Colon (tissue), 2 donors: Measurements from ENCODE around the gene GGT6.

ENCODE experiments used
- FAIRE-seq: peaks from 2 replicates; lab custom pipeline; 2012; peaks lifted over from hg19 to GRCh38; lab: Jason Lieb, UNC
- donor health status: control.
- donor health status: control.

The GGT6 gene

DNA sequence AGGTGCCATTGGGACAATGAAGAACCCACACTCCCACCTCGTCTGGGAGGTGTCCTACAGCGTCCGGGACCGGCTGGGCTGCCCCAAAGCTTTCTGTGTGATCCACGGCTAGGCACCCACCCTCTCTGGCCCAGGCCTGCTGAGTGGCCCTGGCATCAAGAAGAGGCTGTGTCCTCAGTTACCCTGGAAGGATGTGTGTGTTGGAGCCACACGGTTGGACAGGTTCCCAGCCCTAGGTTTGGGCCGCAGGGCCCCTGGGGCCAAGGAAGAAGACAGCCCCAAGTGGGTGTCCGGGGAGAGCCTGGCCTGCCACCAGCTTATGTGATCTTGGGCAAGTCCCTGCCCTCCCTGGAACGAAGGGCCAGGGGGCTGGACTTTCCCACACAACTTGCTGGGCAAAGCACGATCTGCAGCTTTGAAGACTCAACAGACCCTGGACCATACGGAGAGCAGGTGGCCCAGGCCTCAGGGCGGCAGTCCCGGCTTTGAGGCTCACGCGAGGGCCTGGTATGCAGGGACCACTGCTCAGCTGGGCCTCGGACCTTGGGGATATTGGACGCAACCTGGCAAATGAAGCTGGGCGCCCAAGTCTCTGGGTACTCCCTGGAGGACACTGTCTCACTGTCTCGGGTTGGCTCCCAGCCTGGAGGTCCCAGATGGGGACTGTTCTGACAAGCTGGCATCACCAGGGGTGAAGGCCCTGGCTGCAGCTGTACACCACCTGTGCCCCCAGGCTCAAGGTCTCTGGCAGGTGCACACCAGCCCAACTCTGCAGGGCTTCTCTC is 22.7 kb downstream of the GGT6 start:
- no peak for FAIRE-seq

DNA sequence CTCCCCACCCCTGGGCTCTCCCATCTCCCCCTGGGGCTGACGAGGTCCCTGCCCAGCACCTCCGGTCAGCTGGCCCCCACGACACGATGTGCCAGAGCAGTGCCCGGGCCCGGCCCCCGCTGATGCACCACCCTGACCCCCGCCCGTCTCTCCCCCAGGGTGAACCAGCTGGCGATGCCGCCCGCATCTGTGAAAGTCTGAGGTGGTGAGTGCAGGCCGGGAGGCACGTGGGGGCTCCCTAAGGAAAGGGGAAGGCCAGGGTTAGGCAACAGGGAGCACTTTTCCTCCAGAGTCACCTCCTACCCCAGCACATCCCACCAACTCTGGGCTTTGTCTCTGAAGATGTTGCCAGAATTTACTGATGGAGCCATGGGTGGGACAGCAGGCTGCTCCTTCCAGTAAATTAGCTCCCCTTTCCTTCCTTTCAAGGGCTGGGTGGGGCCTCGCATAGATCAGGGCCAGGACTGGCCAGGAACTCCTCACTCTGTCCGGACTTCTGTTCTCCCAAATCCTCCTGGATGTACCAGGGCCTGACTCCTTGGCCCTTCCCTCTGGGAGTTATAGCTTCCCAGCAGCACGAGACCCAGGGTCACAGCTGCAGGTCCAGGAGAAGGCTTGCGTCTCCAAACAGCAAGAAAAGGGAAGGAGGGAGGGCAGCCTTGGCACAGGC is 23.5 kb downstream of the GGT6 start:
- no peak for FAIRE-seq

DNA sequence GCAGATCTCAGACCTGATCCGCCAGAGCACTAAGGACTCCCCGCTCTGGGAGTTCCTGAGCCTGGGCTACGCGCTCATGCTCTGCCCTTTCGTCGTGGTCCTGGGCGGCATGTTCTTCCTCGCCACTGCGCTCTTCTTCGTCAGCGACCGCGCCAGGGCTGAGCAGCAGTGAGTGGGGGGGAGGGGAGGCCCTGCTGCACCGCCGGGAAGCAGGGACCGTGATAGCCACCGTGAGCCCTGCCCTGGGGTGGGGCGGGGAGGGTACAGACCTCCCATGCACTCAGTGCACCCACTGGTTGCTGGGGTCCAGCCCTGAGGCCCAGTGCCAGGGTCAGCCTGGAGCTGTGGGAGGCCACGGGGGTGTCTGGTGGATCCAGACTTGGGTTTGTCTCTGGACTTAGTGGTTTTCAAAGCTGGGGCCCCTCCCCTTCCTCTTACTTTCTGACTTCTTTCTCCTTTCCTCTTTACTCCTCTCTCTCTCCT is 24.1 kb downstream of the GGT6 start:
- FAIRE-seq: no peak

DNA sequence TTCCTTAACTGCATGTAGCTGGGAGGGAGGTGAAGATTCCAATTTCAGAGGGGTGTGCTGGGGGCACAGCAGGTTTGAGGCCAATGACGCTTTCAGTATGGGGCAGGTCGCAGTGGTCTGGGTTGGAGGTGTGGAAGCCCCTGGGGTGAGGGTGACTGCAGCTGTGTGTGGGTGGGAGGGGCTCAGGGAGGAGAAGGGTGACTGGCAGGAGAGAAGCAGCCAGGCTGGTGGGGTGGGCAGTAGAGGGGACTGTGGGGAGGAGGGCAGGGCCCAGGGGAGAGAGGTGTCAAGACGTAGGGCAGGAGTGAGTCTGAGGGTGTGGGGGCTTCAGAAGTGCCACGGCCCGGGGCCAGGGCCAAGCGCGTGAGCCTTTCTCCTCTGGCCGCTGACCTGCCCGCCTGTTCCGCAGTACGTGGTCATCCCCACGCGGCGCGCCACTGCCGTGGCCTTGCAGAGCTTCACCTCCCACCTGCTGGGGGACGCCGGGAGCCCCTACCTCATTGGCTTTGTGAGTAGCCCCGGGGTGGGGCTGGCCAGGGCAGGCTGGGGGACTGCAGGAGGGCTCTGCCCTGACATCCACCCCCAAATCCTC is 24.6 kb downstream of the GGT6 start:
- FAIRE-seq: no peak

DNA sequence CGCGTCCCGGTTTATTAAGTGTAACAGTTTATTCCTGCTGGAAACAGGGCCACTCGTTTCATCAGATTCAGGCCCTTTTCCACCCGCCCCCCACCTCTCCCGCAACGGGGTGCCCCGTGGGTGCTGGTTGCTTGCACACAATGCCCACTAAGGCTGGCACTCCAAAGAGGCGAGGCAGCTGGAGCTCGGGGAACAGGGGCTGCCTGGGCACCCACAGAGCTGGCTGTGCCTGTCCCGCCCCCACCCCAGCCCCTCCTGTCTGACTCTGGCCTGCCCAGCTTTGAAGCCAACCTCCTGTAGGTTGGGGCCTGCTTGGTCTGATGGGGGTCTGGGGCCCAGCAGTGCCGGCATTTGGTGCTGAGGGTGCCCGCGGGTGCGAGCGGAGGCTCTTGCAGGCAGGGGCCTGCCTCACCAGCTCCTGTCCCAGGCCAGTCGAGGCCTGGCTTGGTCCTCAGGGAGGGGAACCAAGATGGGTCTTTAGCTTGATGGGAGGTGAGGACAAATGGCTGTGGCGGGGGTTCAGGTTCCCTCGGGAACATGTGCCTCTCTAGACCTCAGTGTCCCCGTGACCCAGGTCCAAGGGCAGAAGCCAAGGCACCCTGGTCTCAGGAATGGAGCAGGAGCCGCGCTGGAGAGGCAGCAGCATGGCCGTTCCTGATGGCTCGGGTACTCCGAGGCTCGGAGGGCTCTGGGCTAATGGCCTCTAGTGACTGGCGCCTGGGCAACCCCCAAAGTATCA is 25.3 kb downstream of the GGT6 start:
- no peak for FAIRE-seq

DNA sequence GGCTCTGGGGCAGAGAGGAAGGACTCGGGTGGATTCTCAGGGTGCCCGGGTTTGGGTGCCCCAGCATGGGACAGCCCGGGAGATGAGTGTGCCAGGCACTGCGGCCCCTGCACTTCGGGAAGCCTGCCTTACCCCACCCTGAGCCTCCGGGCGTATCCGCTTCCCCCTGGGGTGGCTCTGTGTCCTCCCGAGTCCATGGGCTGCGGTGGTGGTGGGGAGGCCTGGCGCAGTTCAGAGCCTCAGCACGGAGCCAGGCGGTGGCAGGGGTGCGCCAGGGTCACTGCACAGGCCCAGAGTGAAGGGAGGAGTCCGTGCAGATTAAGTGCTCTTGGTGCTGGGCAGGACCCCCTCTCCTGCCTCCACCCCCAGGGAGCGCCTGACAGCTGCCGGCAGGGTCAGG is 25.9 kb downstream of the GGT6 start:
- no peak for FAIRE-seq

DNA sequence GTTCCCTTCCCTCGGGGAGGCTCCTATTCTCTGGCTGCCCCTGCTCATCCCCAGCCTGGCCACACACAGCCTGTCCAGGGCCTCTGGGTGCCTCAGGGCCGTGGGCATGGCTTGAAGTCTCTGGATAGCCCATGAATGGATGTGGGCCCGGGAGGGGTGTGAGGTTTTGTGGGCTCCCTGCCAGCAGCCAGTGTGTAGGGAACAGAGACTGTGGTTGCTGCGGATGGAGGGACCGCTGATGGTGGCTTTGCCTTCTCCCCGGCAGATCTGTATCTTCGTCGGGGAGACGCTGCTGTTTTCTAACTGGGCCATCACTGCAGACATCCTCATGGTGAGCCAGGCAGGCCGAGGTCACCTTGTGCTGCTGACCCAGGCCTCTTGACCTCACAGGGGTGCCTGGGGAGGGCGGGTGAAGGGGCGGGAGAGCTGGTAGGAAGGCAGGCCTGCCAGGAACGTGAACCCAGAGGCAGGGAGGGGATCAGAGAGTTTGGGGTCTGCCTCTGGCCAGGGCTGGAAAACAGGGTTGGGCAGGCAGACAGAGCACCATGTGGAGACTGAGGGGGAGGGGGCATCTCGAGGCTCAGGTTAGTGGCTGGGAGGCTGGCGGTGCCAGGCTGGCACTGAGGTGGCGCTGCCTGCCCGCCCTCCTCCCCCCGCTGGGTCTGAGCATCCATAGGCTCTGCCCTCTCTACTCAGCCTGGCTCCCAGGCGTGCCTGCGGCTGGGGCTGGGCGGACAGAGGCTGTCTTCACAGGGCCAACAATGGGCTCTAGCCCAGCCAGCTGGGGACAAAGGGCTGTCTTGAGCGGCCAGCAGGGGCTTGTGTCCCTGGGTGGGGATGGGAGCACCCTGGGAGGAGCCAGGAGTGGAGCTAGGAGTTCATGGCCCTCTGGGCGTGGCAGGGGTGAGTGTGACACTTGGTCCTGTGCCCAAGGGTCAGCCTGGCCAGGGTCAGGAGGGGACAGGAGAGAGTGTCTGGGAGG is 26.6 kb downstream of the GGT6 start:
- FAIRE-seq: no peak

DNA sequence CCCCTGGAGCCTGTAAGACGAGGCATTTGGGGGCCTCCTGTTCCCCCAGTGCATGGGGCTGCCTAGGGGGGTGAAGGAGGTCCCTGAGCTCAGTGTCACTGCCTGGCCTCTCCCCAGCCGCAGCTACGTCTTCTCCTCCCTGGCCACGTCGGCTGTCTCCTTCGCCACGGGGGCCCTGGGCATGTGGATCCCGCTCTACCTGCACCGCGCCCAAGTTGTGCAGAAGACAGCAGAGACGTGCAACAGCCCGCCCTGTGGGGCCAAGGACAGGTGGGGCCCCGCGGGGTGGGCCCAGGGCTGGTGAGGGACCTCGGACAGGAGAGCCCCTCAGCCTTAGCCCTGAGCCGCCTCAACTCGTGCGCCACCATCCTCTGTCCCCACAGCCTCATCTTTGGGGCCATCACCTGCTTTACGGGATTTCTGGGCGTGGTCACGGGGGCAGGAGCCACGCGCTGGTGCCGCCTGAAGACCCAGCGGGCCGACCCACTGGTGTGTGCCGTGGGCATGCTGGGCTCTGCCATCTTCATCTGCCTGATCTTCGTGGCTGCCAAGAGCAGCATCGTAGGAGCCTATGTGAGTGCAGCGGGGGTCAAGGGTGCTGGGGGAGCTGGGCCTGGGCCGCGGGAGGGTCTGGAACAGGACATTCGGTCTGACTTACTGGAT is 27.4 kb downstream of the GGT6 start:
- no peak for FAIRE-seq

DNA sequence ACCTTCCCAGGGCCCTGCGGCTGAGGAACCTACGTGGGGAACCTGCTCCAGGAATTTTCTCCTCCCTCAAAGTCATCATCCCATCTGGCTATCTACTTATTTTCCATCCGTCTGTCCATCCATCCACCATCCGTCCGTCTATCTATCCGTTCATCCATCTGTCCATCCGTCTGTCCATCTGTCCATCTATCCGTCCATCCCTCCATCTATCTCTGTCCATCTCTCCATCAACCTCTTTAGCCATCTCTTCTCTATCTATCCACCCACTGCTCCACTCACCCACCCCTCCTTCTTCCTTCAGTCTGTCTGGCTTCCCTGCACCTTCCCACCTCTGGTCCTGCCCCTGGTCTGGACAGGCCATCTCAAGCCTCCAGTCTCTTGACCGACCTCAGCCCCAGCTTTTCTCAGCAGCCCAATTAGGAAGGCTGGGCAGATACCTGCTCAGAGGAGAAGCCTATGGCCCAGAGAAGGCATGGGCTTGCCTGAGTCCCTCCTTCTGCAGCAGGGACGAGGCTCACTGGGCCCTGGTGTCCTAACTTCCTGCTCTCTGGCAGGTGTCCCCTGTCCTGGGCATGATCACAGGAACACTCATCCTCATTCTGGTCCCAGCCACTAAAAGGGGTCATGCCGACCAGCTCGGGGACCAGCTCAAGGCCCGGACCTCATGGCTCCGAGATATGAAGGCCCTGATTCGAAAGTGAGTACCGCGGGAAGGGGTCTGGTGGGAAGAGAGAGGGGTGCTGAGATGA is 28.2 kb downstream of the GGT6 start:
- FAIRE-seq: no peak

DNA sequence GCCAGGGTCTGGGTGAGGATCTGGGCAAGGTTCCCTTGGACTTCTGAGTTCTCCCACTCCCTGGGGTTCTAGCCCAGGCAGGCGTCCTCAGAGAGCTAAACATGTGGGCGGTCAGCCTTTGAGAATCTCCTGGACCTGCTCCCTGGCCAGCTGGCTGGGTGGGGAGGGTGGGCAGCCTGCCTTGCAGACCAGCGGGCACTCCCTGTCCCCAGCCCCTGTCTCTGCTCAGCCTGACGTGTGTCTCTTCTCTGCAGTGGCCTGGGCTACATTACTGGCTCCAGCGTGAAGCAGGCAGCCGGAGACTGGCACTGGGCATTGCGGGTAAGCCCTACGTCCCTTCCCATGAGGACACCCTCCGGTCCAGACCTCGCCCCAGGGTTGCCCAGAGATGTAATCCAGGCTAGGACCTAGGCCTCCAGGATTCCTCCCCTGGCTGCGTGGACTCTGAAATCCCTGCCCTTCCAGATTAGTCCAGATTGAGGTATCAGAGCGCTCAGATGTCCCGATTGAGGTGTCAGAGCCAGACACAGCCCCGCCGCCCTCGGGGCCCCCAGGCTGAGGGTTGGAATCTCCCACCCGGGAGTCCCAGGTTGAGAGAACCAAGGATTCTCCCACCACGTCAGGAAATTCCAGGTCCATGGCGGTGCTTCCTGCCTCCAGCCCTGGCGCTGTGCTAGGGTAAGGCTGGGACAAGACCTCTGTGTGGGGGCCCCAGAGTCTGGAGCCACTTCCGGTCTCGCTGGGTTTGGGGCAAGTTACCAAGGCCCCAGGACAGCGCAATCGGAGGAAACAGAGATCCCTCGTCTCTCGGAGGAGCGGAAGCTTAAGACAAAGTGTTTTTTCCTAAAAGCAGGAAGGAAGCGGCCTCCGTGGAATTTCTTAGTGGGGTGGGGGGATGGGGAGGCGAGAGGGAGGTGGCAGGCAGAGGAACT is 29.3 kb downstream of the GGT6 start:
- no peak for FAIRE-seq

DNA sequence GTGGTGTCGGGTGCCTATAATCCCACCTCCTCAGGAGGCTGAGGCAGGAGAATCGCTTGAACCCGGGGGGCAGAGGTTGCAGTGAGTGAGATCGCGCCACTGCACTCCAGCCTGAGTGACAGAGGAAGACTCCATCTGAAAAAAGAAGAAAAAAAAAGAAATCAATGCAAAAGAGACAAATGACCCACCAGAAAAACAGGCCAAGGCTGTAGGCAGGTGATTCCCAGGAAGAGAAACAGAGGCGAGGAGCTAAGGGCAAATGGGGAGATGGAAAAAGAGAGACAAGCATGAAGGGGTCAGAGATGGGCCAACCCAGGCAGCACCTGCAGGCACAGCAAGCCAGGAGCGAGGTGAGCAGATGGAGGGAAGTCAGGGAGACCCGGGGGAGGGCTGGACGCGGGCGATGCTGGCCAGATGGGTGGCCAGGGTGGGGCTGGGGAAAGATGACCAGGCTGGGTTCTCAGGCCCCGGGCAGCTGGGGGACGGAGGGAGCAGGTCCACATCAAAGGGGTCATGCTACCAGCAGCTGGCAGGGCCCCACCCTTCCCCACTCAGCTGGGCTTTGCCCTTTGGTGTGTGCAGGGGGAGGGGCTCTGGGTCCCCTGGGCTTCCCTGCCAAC is 30.7 kb downstream of the GGT6 start:
- FAIRE-seq: no peak

DNA sequence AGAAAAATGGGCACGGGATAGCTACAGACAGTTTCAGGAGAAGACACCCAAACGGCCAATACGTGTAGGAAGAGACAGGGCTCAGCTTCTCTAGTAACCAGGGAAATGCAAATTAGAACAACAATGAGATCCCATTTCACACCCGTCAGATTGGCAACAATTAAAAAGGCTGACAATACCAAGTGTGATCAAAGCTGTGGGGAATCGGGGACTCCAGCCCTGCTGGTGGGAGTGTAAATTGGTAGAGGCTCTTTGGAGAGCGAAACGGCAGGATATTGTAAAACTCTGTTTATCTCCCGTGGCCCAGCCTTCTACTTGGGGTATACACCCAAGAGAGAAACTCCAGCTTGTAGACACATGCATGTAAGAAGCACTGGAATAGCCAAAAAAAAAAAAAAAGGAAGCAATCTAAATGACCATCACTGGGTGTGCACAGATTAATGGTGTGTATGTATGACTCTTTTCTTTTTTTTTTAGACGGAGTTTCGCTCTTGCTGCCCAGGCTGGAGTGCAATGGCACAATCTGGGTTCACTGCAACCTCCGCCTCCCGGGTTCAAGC is 32.7 kb downstream of the GGT6 start:
- FAIRE-seq: no peak

DNA sequence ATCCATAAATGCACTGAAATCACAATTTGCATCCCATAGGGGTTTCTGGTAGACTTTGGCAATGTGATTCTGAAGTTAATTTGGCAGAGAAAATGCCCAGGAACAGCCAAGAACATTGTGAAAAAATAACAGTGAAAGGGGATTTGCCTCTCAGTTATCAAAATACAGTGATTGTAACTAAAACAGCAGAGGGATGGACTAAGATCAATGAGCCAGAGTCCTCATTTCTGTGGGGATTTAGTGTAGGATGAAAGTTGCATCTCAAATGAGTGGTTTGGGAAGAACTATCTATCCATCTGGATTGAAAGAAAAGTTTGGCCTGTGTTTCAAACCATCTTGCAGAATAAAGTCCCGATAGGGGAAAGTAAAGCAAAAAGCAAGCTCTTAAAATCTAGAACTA is 33.2 kb downstream of the GGT6 start:
- no peak for FAIRE-seq

DNA sequence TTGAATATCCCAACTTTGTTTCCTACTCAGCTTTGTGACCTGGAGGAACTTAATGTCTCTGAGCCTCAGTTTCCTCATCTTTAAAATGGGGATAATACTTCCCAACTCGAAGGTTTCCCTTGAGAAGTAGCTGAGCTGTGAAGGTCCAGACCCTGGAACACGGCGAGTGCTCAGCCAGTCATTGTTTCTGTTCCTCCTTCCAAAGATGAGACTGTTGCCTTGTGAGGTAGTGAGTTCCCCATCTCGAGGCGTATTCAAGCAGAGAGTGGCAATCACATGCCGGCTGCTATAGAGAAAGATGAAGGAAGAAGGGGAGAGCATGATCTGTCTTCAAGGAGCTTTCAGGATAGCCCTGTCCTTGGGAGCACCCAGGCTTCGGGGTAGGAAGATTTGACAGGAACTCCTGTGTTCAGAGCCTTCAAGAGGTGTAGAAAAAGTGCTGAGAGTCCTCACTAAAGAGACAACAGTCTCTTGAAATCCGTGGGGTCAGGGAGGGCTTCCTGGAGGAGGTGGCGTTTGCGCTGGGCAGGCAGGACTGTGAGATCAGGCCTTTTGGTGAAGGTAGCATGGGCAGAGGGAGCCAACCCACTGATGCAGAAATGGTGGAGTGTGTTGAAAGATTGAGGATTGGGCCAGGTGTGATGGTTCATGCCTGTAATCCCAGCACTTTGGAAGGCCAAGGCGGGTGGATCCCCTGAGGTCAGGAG is 34.5 kb downstream of the GGT6 start:
- no peak for FAIRE-seq

DNA sequence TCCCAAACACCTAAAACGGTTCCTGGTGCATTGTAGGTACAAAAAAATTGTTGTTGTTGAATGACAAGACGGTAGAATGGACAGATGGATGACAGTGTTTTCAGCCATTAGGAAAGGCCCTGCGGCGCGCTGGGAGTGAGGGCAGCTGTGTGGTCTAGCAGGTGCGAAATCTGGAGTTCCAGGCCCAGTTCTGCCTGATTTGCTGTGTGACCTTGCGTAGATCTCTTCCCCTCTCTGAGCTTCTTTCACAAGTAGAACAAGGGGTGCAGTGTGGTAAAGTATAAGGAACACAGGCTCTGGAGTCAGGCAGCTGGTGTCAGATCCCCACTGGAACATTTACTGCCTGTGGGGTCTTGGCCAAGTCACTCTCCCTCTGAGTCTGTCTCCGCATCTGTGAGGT is 36.4 kb downstream of the GGT6 start:
- FAIRE-seq: no peak

DNA sequence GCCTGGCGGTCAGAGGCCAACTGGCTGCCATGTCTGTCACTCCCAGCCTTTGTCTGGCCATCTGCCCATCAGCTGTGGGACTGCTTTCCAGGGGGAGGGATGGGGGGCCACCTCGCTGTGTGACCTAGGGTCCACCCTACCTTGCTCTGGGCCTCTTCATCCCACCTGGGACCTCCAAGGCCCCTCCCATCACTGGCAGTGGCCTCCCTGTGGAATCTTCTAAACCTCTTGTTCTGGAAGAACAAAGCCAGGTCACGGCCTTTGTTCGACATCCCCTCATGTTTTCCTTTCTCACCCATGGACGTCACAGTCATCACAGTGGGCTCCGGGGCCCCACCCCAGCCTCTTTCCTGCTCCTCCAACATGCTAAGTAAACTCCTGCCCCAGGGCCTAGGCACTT is 37.7 kb downstream of the GGT6 start:
- no peak for FAIRE-seq

DNA sequence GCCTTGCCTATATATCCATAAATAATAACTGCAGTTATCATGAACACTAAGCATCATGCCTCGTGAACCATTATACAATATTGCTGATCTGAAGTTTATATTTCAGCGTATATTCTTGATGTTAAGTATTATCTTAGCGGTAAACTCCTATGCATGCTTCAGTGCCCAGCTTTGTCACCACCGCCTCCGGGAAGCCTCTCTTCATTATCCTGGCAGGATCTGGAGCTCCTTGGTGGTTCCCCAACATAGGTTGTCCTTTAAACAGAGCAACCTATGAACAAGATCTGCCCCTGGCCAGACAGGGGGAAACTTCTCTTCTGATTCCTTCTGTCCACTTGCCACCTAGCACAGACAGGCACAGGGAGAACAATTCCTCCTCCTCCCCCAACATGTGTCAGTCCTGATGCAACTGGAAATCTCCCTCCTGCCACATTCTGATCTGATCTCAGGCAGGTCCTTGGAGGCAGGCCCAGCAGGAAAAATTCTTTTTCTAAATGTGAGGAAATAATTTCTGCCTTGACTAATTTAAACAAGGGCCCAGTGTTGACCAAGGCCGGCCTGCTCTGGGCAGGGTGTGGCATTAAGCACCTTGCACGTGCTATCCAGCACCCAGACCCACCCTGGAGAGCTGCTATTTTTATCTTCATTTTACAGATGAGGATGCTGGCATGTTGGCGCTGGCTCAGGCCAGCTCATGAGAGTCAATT is 39.3 kb downstream of the GGT6 start:
- no peak for FAIRE-seq
